Head of caudate nucleus (tissue), 42 donors: Measurements from ENCODE around the gene OPCML.

ENCODE experiments used
- DNase-seq, 42 donors: peaks; one replicate each; pipeline versions ENCODE4 v3.0.0 to v3.0.0-alpha.2; 2020 to 2021; ENCODE audit warnings: mixed read lengths in 7 of 42
- intact Hi-C: fragments of 100-400 bp; cut with DNase I; formaldehyde crosslinking; loops from one replicate; pipeline ENCODE4 v1.15.0; 2022

OPCML gene

GRCh38 chr11:133004369-133004768 is 527.9 kb downstream of the OPCML start:
- no peak for DNase-seq
- intact Hi-C loops, result no loop called here

GRCh38 chr11:132999516-132999915 is 532.8 kb downstream of the OPCML start:
- DNase-seq, result no peak
- intact Hi-C loops, result no loop called here

- DNase-seq, result no peak
- intact Hi-C loops, result no loop called here
Measured at GRCh38 chr11:132999031-132999430, 533.3 kb downstream of the OPCML start.

- no peak for DNase-seq
- intact Hi-C loops, result no loop called here
Measured at GRCh38 chr11:132997396-132997795, 534.9 kb downstream of the OPCML start.

- intact Hi-C loops, result loop anchor here (5.0 kb wide), 1 partner anchor 53 kb away; no protein-coding TSS in a partner anchor
Measured at GRCh38 chr11:132994966-132995365, 537.3 kb downstream of the OPCML start.

GRCh38 chr11:132993991-132994502 is 538.3 kb downstream of the OPCML start:
- intact Hi-C loops, result loop anchor here (5.0 kb wide), 1 partner anchor 52 kb away; no protein-coding TSS in a partner anchor
- DNase-seq, result peak in 3 of 42 donors; percentile 5 to 25 (median 7)

More at GRCh38 chr11:132994966-132995365, 537.3 kb downstream of the OPCML start:
- no peak for DNase-seq

GRCh38 chr11:132992838-132993631 is 539.3 kb downstream of the OPCML start:
- DNase-seq, result peak in 32 of 42 donors; percentile 14 to 74 (median 42)
- intact Hi-C loops, result loop anchor here (5.0 kb wide), 1 partner anchor 51 kb away; no protein-coding TSS in a partner anchor

GRCh38 chr11:132988411-132988810 is 543.9 kb downstream of the OPCML start:
- no peak for DNase-seq
- intact Hi-C loops, result no loop called here

- intact Hi-C loops, result no loop called here
- DNase-seq, result no peak
Measured at GRCh38 chr11:132987936-132988335, 544.4 kb downstream of the OPCML start.

- intact Hi-C loops, result no loop called here
- DNase-seq, result no peak
Measured at GRCh38 chr11:132983641-132983978, 548.7 kb downstream of the OPCML start.

- DNase-seq, result no peak
- intact Hi-C loops, result no loop called here
Measured at GRCh38 chr11:132982772-132983640, 549.3 kb downstream of the OPCML start.

- no peak for DNase-seq
- intact Hi-C loops, result no loop called here
Measured at GRCh38 chr11:132981131-132981956, 551.0 kb downstream of the OPCML start.

- intact Hi-C loops, result no loop called here
- DNase-seq, result no peak
Measured at GRCh38 chr11:132980670-132981069, 551.6 kb downstream of the OPCML start.

- no peak for DNase-seq
- intact Hi-C loops, result no loop called here
Measured at GRCh38 chr11:132977746-132978145, 554.6 kb downstream of the OPCML start.

GRCh38 chr11:132977241-132977640 is 555.1 kb downstream of the OPCML start:
- intact Hi-C loops, result no loop called here
- DNase-seq, result no peak

- intact Hi-C loops, result no loop called here
- DNase-seq, result no peak
Measured at GRCh38 chr11:132976115-132976514, 556.2 kb downstream of the OPCML start.

GRCh38 chr11:132973686-132974085 is 558.6 kb downstream of the OPCML start:
- intact Hi-C loops, result no loop called here
- DNase-seq, result no peak

- intact Hi-C loops, result no loop called here
- DNase-seq, result peak in 41 of 42 donors; percentile 37 to 86 (median 72)
Measured at GRCh38 chr11:132972565-132972964, 559.7 kb downstream of the OPCML start.

GRCh38 chr11:132971351-132971750 is 561.0 kb downstream of the OPCML start:
- DNase-seq, result peak in 1 of 42 donors; percentile 23
- intact Hi-C loops, result no loop called here
